Aortic smooth muscle cell (primary cell): ENCODE results near the gene ACVR1C. TPM values are rescaled to one million over a fixed set of nuclear protein-coding genes. Genes with fewer than 3 reads are reported as not detected.

Source experiments
- total RNA-seq: library from RNA; depleted of rRNA; stranded (reverse); fragments of >200 nt; gene quantifications from 2 replicates; pipeline ENCODE4 v1.2.3, GENCODE V29; 2014

Gene ACVR1C
- total RNA-seq = under 0.01 and 0.19 TPM in 2 replicates

DNA sequence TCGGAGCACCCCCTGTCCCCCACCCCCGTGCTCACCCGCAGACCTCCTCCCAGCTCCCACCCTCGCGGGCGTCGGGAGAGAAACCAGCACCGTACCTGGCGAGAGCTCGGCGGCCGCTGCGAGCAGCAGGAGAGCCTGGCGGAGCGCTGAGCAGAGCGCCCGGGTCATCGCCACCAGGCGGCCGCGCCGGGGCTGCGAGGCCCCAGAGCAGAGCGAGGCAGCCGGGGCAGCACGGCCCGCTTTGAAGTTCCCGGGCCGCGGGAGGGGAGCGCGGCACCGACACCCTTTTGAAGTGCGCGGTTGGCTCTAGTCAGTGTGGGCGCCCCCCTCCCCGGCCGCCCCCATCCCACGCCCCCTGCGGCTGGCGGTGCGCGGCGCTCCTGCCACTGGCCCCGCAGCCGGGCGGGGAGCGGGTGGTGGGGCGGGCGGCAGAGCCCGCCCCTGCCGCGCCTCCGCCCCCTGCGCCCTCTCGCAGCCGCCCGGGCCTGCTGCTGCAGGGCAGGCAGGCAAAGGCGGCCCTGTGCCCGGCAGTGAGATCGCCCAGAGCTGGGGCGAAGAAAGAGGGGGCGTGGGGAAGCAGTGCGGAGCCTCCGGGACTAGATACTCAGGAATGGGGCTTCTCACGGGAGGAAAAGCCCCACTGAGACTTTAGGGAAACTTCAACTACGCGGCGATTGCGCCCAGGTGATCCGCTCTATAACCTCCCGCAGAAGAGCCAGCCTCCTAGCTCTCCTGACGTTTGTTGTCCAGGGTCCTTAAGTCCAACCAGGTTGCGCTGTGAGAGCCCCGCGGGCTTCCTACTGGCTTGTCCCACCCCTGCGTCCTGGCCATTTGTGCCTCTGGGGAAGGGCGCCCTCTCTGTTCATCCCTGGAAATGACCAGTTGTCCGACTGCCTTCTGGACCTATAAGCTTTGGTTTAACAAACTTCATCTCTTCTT, at the start of gene ACVR1C:
Gene ACVR1C, minus strand, starts transcription at position 388 of the 939 bp plus-strand sequence. Its CDS starts 220 bp downstream, at position 168.

Other genes with a start within 250 kb of the ACVR1C start
- gene CYTIP, start 184.8 kb downstream of the ACVR1C start, total RNA-seq = 1.7 and 2.4 TPM in 2 replicates
- 21.4 and 30.5 TPM in 2 replicates for gene ACVR1, start 247.5 kb upstream of the ACVR1C start, total RNA-seq